NOMO-1 treated with dmso at 0.1 percent for 144 hours (cell line): ENCODE measurements around the gene PDLIM5.
A peak's percentile ranks its signal among the peaks of the same experiment; 100 is the strongest.

Source experiments
- DNase-seq: peaks from one replicate; lab custom pipeline; 2025; ENCODE audit not compliant: unreplicated experiment; lab: John Stamatoyannopoulos, UW

Gene PDLIM5

DNA sequence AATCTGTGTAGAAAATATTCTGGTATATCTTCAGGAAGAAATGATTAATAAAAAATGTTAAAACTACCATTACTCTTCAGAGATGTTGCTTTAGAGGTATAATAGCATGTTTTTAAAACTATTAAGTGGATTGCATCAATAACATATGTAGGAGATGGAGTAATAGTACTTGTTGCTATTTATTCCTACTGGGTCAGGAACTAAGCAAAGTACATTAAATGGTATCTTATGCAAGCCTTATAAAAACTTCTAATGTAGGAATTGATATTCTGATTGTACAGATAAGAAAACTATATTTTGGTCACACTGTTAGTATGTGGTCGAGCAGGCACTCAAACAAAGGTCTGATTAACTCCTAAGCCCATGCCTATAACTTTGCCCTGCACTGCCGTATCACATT, 31.4 kb upstream of the PDLIM5 start:
- no peak for DNase-seq

DNA sequence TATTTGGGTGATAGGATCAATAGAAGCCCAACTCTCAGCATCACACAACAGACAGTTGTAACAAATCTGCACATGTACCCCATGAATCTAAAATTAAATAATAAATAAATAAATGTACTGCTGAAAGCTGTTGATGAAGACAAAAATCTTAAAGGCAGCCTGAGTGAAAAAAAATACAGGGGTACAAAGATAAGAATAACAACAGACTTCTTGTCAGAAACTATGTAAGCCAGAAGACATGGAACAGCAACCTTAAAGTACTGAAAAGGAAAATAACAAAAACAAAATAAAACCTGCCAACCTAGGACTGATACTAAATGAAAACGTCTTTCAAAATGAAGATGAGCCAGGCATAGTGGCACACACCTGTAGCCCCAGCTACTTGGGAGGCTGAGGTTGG, 25.0 kb upstream of the PDLIM5 start:
- DNase-seq = no peak

- no peak for DNase-seq
These were observed 22.9 kb upstream of the PDLIM5 start for GRCh38 chr4:94428884-94429283.

DNA sequence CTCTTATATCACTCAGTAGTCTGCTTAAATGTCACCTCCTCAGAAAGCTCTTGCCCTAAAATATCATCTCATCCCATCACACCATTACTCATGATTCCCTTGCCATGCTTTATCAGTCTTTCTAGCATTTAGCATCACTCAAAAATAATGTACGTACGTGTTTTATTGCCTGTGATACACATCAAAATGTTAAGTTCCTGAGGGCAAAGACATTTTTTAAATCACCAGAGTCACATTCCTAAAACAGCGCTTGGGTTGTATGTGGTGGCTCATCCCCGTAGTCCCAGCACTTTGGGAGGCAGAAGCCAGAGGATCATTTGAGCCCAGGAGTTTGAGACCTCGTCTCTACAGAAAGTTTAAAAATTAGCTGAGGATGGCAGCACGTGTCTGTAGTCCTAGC, 21.3 kb upstream of the PDLIM5 start:
- DNase-seq = no peak

GRCh38 chr4:94431388-94431787, 20.4 kb upstream of the PDLIM5 start:
- no peak for DNase-seq

DNA sequence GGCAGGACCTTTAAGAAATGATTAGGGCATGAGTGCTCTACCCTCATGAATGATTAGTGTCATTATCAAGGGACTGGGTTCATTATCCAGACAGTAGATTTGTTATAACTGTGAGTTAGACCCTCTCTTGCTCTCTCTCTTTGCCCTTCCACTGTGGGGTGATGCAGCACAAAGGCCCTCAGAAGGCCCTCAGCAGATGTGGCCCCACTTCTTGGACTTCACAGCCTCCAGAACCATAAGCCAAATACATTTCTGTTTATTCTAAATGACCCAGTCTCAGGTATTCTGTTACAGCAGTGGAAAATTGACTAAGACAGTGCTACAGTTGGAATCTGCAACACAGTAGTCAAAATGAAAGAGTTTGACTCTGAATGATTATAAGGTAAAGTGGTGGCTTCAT, 17.2 kb upstream of the PDLIM5 start:
- DNase-seq = no peak

- no peak for DNase-seq
These were observed 15.9 kb upstream of the PDLIM5 start for GRCh38 chr4:94435874-94436273.

- DNase-seq = no peak
These were observed 15.2 kb upstream of the PDLIM5 start for GRCh38 chr4:94436512-94436911.

DNA sequence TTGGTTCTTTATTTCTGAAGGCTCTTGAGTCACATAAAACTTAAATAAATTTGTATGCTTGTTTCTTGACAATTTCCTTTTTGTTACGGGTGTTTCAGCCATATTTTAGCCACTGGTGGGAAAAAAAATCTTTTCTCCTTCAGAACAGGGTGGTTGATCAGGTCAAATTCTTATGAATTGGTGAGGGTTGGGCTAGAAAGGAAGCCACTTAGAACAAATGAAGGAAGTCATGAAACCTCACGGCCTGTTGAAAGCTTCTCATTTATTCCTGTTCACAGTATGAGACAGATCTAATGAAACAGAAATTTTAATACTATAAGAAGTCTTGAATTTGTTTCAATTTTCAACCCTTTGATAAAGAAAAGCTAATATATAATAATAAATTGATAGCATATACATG, 12.1 kb upstream of the PDLIM5 start:
- DNase-seq = no peak

GRCh38 chr4:94441838-94442237, 9.9 kb upstream of the PDLIM5 start:
- no peak for DNase-seq

GRCh38 chr4:94442251-94442650, 9.5 kb upstream of the PDLIM5 start:
- no peak for DNase-seq

DNA sequence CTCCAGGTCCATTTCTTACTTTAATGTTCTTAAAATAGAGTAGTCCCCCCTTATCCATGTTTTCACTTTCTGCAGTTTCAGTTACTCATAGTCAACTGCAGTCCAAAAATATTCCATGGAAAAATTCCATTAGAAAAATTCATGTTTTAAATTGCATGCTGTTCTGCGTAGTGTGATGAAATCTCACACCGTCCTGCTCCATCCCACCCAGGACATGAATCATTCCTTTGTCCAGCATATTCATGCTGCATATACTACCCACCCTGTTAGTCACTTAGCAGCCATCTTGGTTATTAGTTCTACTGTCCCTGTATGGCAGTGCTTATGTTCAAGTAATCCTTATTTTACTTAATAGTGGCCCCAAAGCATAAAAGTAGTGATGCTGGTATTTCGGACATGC, 5.4 kb upstream of the PDLIM5 start:
- no peak for DNase-seq

DNA sequence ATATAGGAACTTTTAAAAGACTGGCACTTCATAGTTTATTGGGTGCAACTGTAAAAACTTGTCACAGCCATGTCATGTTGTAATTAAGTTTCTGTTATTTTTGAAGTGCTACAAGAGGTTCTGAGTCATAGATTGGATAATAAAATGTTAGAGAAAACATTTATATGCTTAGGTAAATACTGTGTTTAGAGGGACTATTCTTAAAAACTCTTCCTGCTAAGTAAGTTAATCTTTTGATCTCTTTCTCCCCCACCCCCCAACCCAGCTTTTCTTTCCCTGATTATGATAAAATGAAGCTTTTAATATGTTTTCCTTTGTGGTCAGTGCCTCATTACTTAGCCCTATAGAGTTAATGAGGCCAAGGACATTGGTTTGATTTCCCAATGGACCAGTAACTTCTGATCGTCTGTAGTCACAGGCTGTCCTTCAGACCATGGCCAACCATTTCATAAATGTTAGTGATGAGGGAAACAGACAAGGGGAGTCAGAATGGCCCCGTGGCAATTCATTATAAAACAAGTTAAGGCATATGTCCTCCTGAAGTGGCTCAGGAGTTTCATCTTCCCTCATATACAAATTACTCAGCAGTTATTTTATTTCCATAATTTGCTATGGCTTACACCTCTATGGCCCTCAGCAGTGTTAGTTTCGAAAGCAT, 3.9 kb upstream of the PDLIM5 start:
- DNase-seq = no peak

GRCh38 chr4:94448815-94449375, 2.8 kb upstream of the PDLIM5 start:
- no peak for DNase-seq

- DNase-seq = no peak
These were observed 569 bp upstream of the PDLIM5 start for GRCh38 chr4:94451051-94451694.

GRCh38 chr4:94452476-94453371, 982 bp downstream of the PDLIM5 start:
- DNase-seq = no peak

DNA sequence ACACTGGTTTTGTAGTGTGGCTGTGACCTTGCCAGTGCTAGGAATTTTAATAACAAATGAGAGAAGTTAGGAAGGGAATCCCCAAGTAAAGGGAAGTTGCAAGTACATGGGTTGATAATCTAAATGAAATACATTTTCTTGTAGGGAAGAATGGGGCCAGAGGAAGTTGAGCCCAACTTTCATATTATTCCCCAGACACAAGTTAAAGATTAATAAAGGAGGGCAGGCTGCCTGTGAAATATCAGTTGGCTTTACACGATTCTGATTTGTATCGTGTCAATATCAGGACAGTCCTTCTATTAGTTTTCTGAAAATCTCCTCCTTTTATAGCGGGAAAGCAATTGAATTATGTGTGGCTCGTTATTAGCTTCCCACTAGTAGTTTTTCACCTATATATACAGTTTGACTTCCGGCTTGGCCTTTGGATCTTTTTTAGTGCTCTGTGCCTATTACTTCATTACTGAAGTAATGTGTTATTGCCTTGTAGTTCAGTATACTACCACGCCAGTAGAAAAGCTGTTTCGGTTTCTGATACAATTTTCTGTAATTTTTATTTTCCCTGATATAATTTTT, 1.7 kb downstream of the PDLIM5 start:
- DNase-seq = no peak

DNA sequence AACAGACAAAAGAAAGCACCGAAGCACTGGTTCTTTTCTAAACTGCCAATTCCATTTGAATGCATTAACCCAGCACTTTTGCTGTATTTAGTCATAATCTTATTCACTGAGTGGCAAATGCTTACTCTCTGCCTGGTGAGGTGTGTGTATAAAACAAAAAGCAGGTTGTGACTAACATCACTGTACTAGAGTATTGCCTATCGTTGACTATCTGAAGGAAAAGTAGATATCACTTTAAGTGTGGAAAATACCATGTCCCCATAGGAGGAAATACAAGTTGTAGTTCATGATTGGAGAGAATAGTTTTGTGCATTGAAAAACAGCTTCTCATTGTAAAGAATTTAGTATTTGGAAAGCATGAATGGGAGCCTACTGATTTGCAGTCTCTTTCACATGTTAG, 2.7 kb downstream of the PDLIM5 start:
- no peak for DNase-seq

DNA sequence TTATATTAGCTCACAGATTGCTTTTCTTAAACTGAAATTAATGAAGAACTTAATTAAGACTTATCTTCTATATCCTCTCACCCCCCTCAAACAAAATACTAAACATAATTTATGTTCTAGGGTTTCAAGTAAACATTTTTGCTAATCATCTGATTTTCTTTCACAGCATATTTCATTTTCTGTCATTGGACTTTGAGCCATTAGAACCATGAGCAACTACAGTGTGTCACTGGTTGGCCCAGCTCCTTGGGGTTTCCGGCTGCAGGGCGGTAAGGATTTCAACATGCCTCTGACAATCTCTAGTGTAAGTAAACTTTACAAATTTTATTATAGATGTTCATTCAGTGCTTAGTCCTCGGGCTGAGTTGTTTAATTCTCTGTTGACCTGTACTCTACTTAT, 3.3 kb downstream of the PDLIM5 start:
- DNase-seq = peak; percentile 39

DNA sequence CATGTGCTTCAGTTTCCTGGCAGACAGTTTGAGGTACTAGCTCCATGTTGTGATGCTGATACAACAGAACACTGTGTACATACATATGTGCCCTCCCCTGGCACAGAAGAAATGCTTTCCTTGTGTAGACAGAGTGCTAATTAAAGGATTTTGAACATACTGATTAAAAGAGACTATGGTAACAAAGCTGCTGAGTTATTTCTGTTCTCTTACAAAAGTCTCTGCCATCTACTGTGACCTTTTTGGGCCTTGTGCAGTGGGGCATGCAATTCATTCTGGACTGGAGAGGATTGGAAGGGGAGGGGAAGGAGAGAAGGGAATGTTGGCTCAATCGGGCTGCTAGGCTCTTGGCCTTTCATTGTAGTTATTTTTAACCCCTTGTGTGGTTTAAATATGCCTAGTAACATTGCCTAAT, 6.0 kb downstream of the PDLIM5 start:
- DNase-seq = no peak

DNA sequence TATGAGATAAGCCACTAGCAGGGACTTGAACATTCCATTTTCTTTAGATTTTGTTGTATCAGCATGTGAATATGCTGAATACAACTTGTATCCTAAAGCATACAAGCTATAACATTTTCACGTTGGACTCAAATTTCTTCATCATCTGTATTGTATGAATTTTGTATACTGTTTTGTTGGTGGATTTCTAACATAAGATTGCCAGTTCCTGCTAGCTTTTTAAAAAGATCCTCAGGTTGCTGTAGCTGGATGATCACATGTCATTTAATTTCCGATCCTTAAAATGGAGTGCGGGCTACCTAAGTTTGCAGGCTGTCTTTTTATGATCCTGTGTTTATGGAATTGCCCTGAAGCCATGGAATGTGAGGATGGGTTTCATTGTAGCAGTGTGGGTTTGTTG, 6.9 kb downstream of the PDLIM5 start:
- no peak for DNase-seq
